HEK293 (cell line): ENCODE results near the gene CDNF.

Source experiments
- CTCF ChIA-PET: fragments of 350-600 bp; formaldehyde crosslinking; extraction: SDS; loops from one replicate; lab custom pipeline; 2021; ENCODE audit warnings: antibody characterized with exemption; lab: Yijun Ruan, JAX
- POLR2A ChIA-PET: fragments of 300-600 bp; formaldehyde crosslinking; extraction: SDS; loops from one replicate; lab custom pipeline; 2020; ENCODE audit warnings: antibody characterized with exemption, inconsistent platforms; lab: Yijun Ruan, JAX
- H3K27ac ChIP-seq: fragments of 200-500 bp; sonication (Bioruptor generic); 2 replicates; pipeline ENCODE4 v1.5.1; 2014; ENCODE audit warnings: low read depth, low read length, control low read depth, inconsistent platforms; ENCODE audit errors: extremely low read depth
- H3K36me3 ChIP-seq, 2 experiments: fragments of 200-500 bp in 1 of 2; sonication (Bioruptor generic) in 1 of 2; 1 replicate in 1 of 2; 2 replicates in 1 of 2; pipeline ENCODE4 v1.5.1; 2014 to 2017; ENCODE audit warnings: inconsistent platforms in 2 of 2, low read length in 2 of 2; ENCODE audit not compliant: control insufficient read depth in 2 of 2, insufficient read depth in 1 of 2
- H3K4me1 ChIP-seq: fragments of 200-500 bp; sonication (Bioruptor generic); 2 replicates; pipeline ENCODE4 v1.5.1; 2014; ENCODE audit warnings: mild to moderate bottlenecking, low read length, inconsistent platforms; ENCODE audit not compliant: control insufficient read depth, insufficient read depth
- H3K4me3 ChIP-seq: 2 replicates; pipeline ENCODE4 v1.5.1; 2011; ENCODE audit warnings: low read depth, mild to moderate bottlenecking, control low read depth, low read length, moderate library complexity
- H3K9me3 ChIP-seq: fragments of 200-500 bp; sonication (Bioruptor generic); 2 replicates; pipeline ENCODE4 v1.5.1; 2014; ENCODE audit warnings: low read depth, low read length, inconsistent platforms; ENCODE audit not compliant: control insufficient read depth, insufficient read depth
- EGR2 ChIP-seq: fragments of 450-650 bp; formaldehyde crosslinking; IDR thresholded peaks from 2 replicates; pipeline ENCODE4 v1.5.1; 2016; ENCODE audit warnings: low read depth, missing biosample characterization, missing genetic modification characterization
- INSM2 ChIP-seq: fragments of 450-650 bp; formaldehyde crosslinking; IDR thresholded peaks from 2 replicates; pipeline ENCODE4 v1.5.1; 2016; ENCODE audit warnings: missing biosample characterization, missing genetic modification characterization
- KLF7 ChIP-seq: fragments of 450-650 bp; formaldehyde crosslinking; IDR thresholded peaks from 2 replicates; pipeline ENCODE4 v1.5.1; 2016; ENCODE audit warnings: missing biosample characterization, missing genetic modification characterization, borderline replicate concordance
- PRDM1 ChIP-seq: fragments of 450-650 bp; formaldehyde crosslinking; IDR thresholded peaks from 2 replicates; pipeline ENCODE4; 2016; ENCODE audit warnings: missing biosample characterization, missing genetic modification characterization
- SALL2 ChIP-seq: fragments of 450-650 bp; formaldehyde crosslinking; IDR thresholded peaks from 2 replicates; pipeline ENCODE4 v1.5.0; 2017; ENCODE audit warnings: missing biosample characterization, mild to moderate bottlenecking, missing genetic modification characterization, borderline replicate concordance
- SETDB1 ChIP-seq: IDR thresholded peaks from one replicate; pipeline ENCODE4 v1.6.1; 2017; ENCODE audit warnings: mild to moderate bottlenecking, low read length, moderate library complexity, mixed read lengths; ENCODE audit not compliant: insufficient read length
- ZBTB20 ChIP-seq: fragments of 450-650 bp; formaldehyde crosslinking; IDR thresholded peaks from 2 replicates; pipeline ENCODE4 v1.5.1; 2016; ENCODE audit warnings: missing biosample characterization, missing genetic modification characterization
- ZBTB6 ChIP-seq: fragments of 450-650 bp; formaldehyde crosslinking; IDR thresholded peaks from 2 replicates; pipeline ENCODE4 v1.5.1; 2017; ENCODE audit warnings: missing biosample characterization, missing genetic modification characterization
- ZFP3 ChIP-seq: fragments of 450-650 bp; formaldehyde crosslinking; IDR thresholded peaks from 2 replicates; pipeline ENCODE4 v1.5.1; 2016; ENCODE audit warnings: low read depth, missing biosample characterization, missing genetic modification characterization
- ZIC2 ChIP-seq: fragments of 450-650 bp; formaldehyde crosslinking; IDR thresholded peaks from 2 replicates; pipeline ENCODE4 v1.5.1; 2016; ENCODE audit warnings: missing biosample characterization, missing genetic modification characterization
- ZNF138 ChIP-seq: fragments of 450-650 bp; formaldehyde crosslinking; IDR thresholded peaks from 2 replicates; pipeline ENCODE4 v1.5.1; 2016; ENCODE audit warnings: missing biosample characterization, missing genetic modification characterization, borderline replicate concordance
- ZNF146 ChIP-seq: fragments of 450-650 bp; formaldehyde crosslinking; IDR thresholded peaks from 2 replicates; pipeline ENCODE4 v1.5.1; 2016; ENCODE audit warnings: missing biosample characterization, missing genetic modification characterization
- ZNF223 ChIP-seq: fragments of 450-650 bp; formaldehyde crosslinking; IDR thresholded peaks from 2 replicates; pipeline ENCODE4 v1.5.1; 2016; ENCODE audit warnings: missing biosample characterization, missing genetic modification characterization
- ZNF501 ChIP-seq: fragments of 450-650 bp; formaldehyde crosslinking; IDR thresholded peaks from 2 replicates; pipeline ENCODE4 v1.5.1; 2016; ENCODE audit warnings: missing biosample characterization, missing genetic modification characterization
- ZNF529 ChIP-seq: fragments of 450-650 bp; formaldehyde crosslinking; IDR thresholded peaks from 2 replicates; pipeline ENCODE4 v1.5.1; 2017; ENCODE audit warnings: missing genetic modification characterization, missing biosample characterization; ENCODE audit not compliant: insufficient replicate concordance
- ZNF560 ChIP-seq: fragments of 450-650 bp; formaldehyde crosslinking; IDR thresholded peaks from 2 replicates; pipeline ENCODE4 v1.5.1; 2017; ENCODE audit warnings: missing biosample characterization, missing genetic modification characterization, borderline replicate concordance
- ZNF600 ChIP-seq: fragments of 450-650 bp; formaldehyde crosslinking; IDR thresholded peaks from 2 replicates; pipeline ENCODE4 v1.5.1; 2016; ENCODE audit warnings: missing biosample characterization, missing genetic modification characterization
- ZNF629 ChIP-seq: fragments of 450-650 bp; formaldehyde crosslinking; IDR thresholded peaks from 2 replicates; pipeline ENCODE4 v1.5.1; 2017; ENCODE audit warnings: missing biosample characterization, missing genetic modification characterization
- ZNF658 ChIP-seq: fragments of 450-650 bp; formaldehyde crosslinking; IDR thresholded peaks from 2 replicates; pipeline ENCODE4; 2016; ENCODE audit warnings: missing biosample characterization, missing genetic modification characterization
- ZNF707 ChIP-seq: fragments of 450-650 bp; formaldehyde crosslinking; IDR thresholded peaks from 2 replicates; pipeline ENCODE4 v1.5.1; 2016; ENCODE audit warnings: missing biosample characterization, missing genetic modification characterization
- ZNF76 ChIP-seq: fragments of 450-650 bp; formaldehyde crosslinking; IDR thresholded peaks from 2 replicates; pipeline ENCODE4; 2016; ENCODE audit warnings: low read depth, missing biosample characterization, missing genetic modification characterization, borderline replicate concordance
- ZNF791 ChIP-seq: fragments of 450-650 bp; formaldehyde crosslinking; IDR thresholded peaks from 2 replicates; pipeline ENCODE4 v1.5.1; 2016; ENCODE audit warnings: missing biosample characterization, missing genetic modification characterization
- TF ChIP-seq, protein P1 (sequence below): fragments of 450-650 bp; formaldehyde crosslinking; IDR thresholded peaks from 2 replicates; pipeline ENCODE4 v1.5.1; 2016; ENCODE audit warnings: missing biosample characterization, missing genetic modification characterization
- TF ChIP-seq, protein P2 (sequence below): fragments of 450-650 bp; formaldehyde crosslinking; optimal IDR thresholded peaks from 2 replicates; pipeline ENCODE3; 2016; ENCODE audit warnings: missing biosample characterization, mild to moderate bottlenecking, missing genetic modification characterization
- TF ChIP-seq, protein P3 (sequence below): fragments of 450-650 bp; formaldehyde crosslinking; IDR thresholded peaks from 2 replicates; pipeline ENCODE4 v1.5.1; 2016; ENCODE audit warnings: missing biosample characterization, missing genetic modification characterization

CDNF gene

GRCh38 chr10:14879124-14879927, 41.5 kb upstream of the CDNF start (continued):
- TF ChIP-seq ZBTB6 (tag by site-specific recombination) (no peak), ZBTB20 (tag by site-specific recombination) (peak; percentile 46; the same call in 1 of the 2 replicates), ZNF600 (tag by site-specific recombination) (peak; percentile 84), INSM2 (tag by site-specific recombination) (no peak), ZNF76 (tag by site-specific recombination) (no peak), ZNF791 (no peak), ZNF223 (tag by site-specific recombination) (no peak), PRDM1 (tag by site-specific recombination) (peak; percentile 50; the same call in 1 of the 2 replicates), ZIC2 (tag by site-specific recombination) (peak; percentile 85), ZNF629 (tag by site-specific recombination) (0 out of 2 replicates have a peak, but pooled peaks have one; percentile 36), ZNF658 (tag by site-specific recombination) (no peak), KLF7 (no peak), SALL2 (no peak)
- TF ChIP-seq, protein P1, sequence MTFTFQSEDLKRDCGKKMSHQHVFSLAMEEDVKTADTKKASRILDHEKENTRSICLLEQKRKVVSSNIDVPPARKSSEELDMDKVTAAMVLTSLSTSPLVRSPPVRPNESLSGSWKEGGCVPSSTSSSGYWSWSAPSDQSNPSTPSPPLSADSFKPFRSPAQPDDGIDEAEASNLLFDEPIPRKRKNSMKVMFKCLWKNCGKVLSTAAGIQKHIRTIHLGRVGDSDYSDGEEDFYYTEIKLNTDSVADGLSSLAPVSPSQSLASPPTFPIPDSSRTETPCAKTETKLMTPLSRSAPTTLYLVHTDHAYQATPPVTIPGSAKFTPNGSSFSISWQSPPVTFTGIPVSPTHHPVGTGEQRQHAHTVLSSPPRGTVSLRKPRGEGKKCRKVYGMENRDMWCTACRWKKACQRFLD (tag by site-specific recombination) = no peak
- TF ChIP-seq, protein P2, sequence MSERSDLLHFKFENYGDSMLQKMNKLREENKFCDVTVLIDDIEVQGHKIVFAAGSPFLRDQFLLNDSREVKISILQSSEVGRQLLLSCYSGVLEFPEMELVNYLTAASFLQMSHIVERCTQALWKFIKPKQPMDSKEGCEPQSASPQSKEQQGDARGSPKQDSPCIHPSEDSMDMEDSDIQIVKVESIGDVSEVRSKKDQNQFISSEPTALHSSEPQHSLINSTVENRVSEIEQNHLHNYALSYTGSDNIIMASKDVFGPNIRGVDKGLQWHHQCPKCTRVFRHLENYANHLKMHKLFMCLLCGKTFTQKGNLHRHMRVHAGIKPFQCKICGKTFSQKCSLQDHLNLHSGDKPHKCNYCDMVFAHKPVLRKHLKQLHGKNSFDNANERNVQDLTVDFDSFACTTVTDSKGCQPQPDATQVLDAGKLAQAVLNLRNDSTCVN (tag by site-specific recombination) = peak; percentile 83
- TF ChIP-seq, protein P3, sequence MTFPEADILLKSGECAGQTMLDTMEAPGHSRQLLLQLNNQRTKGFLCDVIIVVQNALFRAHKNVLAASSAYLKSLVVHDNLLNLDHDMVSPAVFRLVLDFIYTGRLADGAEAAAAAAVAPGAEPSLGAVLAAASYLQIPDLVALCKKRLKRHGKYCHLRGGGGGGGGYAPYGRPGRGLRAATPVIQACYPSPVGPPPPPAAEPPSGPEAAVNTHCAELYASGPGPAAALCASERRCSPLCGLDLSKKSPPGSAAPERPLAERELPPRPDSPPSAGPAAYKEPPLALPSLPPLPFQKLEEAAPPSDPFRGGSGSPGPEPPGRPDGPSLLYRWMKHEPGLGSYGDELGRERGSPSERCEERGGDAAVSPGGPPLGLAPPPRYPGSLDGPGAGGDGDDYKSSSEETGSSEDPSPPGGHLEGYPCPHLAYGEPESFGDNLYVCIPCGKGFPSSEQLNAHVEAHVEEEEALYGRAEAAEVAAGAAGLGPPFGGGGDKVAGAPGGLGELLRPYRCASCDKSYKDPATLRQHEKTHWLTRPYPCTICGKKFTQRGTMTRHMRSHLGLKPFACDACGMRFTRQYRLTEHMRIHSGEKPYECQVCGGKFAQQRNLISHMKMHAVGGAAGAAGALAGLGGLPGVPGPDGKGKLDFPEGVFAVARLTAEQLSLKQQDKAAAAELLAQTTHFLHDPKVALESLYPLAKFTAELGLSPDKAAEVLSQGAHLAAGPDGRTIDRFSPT (tag by site-specific recombination) = peak; percentile 69
- TF ChIP-seq, all 188 proteins: peak for 26

DNA sequence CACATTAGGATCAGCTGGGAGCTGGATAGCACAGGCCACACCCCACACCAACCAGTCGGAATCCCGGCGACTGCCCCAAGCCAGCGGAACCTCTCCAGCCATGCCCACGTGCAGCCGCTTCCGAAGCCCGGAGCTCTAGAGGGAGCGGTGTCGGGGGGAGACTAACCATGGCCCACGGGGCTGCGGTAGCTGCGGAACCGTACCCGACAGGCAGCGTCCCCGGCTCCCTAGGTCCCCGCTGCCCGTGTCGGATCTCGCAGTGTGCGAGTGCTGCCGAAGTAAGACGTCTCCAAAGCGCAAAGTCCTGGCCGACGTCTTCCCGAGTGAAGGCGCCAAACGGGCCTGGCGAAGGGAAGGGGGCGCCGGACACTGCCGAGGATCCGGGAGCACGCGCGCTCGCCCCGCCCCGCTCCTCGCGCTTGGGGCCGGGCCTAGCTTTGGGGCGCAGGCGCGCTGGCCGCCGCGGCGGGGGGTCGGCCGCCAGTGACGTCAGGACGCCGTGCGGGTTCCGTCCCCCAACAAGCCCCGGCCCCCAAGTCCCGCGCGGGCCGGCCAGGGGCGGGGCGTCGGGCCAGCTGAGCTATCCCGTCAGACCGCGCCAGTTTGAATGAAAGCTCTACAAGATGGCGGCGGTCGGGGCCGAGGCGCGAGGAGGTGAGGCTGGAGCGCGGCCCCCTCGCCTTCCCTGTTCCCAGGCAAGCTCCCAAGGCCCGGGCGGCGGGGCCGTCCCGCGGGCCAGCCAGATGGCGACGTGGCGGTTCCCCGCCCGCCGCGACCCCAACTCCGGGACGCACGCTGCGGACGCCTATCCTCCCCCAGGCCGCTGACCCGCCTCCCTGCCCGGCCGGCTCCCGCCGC, 40.7 kb upstream of the CDNF start, which contains the start of gene SUV39H2:
Gene SUV39H2 (plus strand): TSS at position 601 of the 858 bp plus-strand sequence. CDS start 23 bp downstream, at position 624.
- H3K27ac ChIP-seq = peak within 1 kb of the TSS; percentile 93
- peak within 1 kb of the TSS; percentile 82 for H3K4me3 ChIP-seq
- peaks cover 3 to 24% of the 10 kb centered on the region in 2 experiments; a peak in 2 of 3 replicates for H3K36me3 ChIP-seq
- H3K9me3 ChIP-seq = no peaks in the 10 kb centered on the region
- CTCF ChIA-PET = interaction anchor here (0.5 to 1.2 kb wide), 5 partner anchors 16 to 389 kb away, joined by 3 to 6 read pairs (median 4); no protein-coding TSS in a partner anchor
- H3K4me1 ChIP-seq = no peaks in the 10 kb centered on the region
- POLR2A ChIA-PET = interaction anchor here (0.9 to 4.9 kb wide), 10 partner anchors 9 to 290 kb away, joined by 3 to 68 read pairs (median 6); partner anchors contain the start of genes CDNF, DCLRE1C, HSPA14 and MEIG1
- peak; percentile 35; the same call in 1 of the 2 replicates for TF ChIP-seq ZNF146
- TF ChIP-seq ZNF529 (tag by site-specific recombination) = no peak
- TF ChIP-seq ZNF707 = no peak
- TF ChIP-seq, protein P2 (tag by site-specific recombination) = peak; percentile 84
- peak; percentile 14; the same call in 1 of the 2 replicates for TF ChIP-seq ZFP3
- TF ChIP-seq ZNF560 (tag by site-specific recombination) = no peak
- TF ChIP-seq EGR2 (tag by site-specific recombination) = no peak
- TF ChIP-seq ZNF138 (tag by site-specific recombination) = no peak
- no peak for TF ChIP-seq SETDB1
- peak; percentile 98; the same call in 1 of the 2 replicates for TF ChIP-seq ZNF501
